ENCODE data around the gene CDS1.

- TF ChIP-seq REST (IDR thresholded peaks at IDR 0.05; ENCODE audit: insufficient read depth in 1 of 2, low read depth in 2 of 2, low read length in 1 of 2): no peak
- no peak for TF ChIP-seq POLR2AphosphoS5 (IDR thresholded peaks at IDR 0.05; ENCODE audit: low read depth, low read length)
Observed at GRCh38 chr4:84622959-84623358, 40.0 kb downstream of the CDS1 start.
